Suprapubic skin (tissue), 4 donors: ENCODE measurements around the gene CREB5. TPM values are rescaled to one million over a fixed set of nuclear protein-coding genes. Genes with fewer than 3 reads are reported as not detected.
"Not testable (repeated sequence)": the region's sequence is repeated elsewhere in the genome, so short reads cannot be mapped to it uniquely, and the experiment has no call there.

ENCODE experiments used
- DNase-seq, 2 donors: peaks; one replicate each; pipeline ENCODE4 v3.0.0-alpha.2; 2019; ENCODE audit warnings: low spot score in 2 of 2
- H3K27ac ChIP-seq: fragments of 200-600 bp; sonication (generic); one replicate; pipeline ENCODE4 v1.5.1; 2019
- H3K27me3 ChIP-seq: fragments of 200-600 bp; sonication (generic); one replicate; pipeline ENCODE4 v1.5.1; 2019
- H3K36me3 ChIP-seq: fragments of 200-600 bp; sonication (generic); one replicate; pipeline ENCODE4 v1.5.1; 2019
- H3K4me1 ChIP-seq: fragments of 200-600 bp; sonication (generic); one replicate; pipeline ENCODE4 v1.5.1; 2019
- H3K4me3 ChIP-seq: fragments of 200-600 bp; sonication (generic); one replicate; pipeline ENCODE4 v1.5.1; 2019; ENCODE audit warnings: mild to moderate bottlenecking
- H3K9me3 ChIP-seq: fragments of 200-600 bp; sonication (generic); one replicate; pipeline ENCODE4 v1.5.1; 2019
- EP300 ChIP-seq: sonication (generic); formaldehyde crosslinking; IDR thresholded peaks from one replicate; pipeline ENCODE4 v1.6.1; 2017; ENCODE audit warnings: antibody characterized with exemption
- POLR2A ChIP-seq, 2 donors: fragments of 450-650 bp; IDR thresholded peaks; one replicate each; pipeline ENCODE4 v1.6.1; 2017; ENCODE audit warnings: antibody characterized with exemption in 2 of 2, mild to moderate bottlenecking in 2 of 2, moderate library complexity in 2 of 2
- POLR2AphosphoS5 ChIP-seq, 3 donors: sonication (generic); formaldehyde crosslinking; IDR thresholded peaks; one replicate each; pipeline ENCODE4 v1.6.1; 2017; ENCODE audit warnings: antibody characterized with exemption in 3 of 3
- WGBS: methylation state at CpG from one replicate; pipeline ENCODE4 v1.1.5; 2018; 5-methylcytosine and 5-hydroxymethylcytosine counted together
- total RNA-seq, 4 donors: library from RNA; depleted of rRNA; stranded (reverse); fragments of >200 nt; gene quantifications; one replicate each; pipeline ENCODE4 v1.1.0, GENCODE V29; 2016
- TF ChIP-seq, protein P1 (sequence below), 2 donors: fragments of 200-600 bp in 1 of 2; fragments of 450-650 bp in 1 of 2; sonication (generic) in 1 of 2; IDR thresholded peaks; one replicate each; pipeline ENCODE4 v1.5.1; 2016 to 2019; ENCODE audit warnings: antibody characterized with exemption in 2 of 2, mild to moderate bottlenecking in 1 of 2, moderate library complexity in 1 of 2

Gene CREB5
- total RNA-seq, 4 donors from 2014 or later, result 6.2 to 12.1 (median 10.0) TPM

GRCh38 chr7:28813243-28813962 lies 401.1 kb downstream of the CREB5 start:
- Histone ChIP-seq H3K4me3 (no peak overlapping the region), H3K9me3 (no peaks in the 10 kb centered on the region), H3K36me3 (no peaks in the 10 kb centered on the region), H3K4me1 (peaks cover 8% of the 10 kb centered on the region), H3K27ac (no peak overlapping the region), H3K27me3 (no peaks in the 10 kb centered on the region)
- TF ChIP-seq, protein P1, sequence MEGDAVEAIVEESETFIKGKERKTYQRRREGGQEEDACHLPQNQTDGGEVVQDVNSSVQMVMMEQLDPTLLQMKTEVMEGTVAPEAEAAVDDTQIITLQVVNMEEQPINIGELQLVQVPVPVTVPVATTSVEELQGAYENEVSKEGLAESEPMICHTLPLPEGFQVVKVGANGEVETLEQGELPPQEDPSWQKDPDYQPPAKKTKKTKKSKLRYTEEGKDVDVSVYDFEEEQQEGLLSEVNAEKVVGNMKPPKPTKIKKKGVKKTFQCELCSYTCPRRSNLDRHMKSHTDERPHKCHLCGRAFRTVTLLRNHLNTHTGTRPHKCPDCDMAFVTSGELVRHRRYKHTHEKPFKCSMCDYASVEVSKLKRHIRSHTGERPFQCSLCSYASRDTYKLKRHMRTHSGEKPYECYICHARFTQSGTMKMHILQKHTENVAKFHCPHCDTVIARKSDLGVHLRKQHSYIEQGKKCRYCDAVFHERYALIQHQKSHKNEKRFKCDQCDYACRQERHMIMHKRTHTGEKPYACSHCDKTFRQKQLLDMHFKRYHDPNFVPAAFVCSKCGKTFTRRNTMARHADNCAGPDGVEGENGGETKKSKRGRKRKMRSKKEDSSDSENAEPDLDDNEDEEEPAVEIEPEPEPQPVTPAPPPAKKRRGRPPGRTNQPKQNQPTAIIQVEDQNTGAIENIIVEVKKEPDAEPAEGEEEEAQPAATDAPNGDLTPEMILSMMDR (IDR thresholded peaks at IDR 0.05), result no peak
- no peak for TF ChIP-seq EP300
- no peak for TF ChIP-seq POLR2AphosphoS5 (IDR thresholded peaks at IDR 0.05)
- no peak for TF ChIP-seq POLR2A (IDR thresholded peaks at IDR 0.05)
- no peak for DNase-seq
- WGBS, result 71% methylated on average over 6 of the region's 6 CpGs

DNA sequence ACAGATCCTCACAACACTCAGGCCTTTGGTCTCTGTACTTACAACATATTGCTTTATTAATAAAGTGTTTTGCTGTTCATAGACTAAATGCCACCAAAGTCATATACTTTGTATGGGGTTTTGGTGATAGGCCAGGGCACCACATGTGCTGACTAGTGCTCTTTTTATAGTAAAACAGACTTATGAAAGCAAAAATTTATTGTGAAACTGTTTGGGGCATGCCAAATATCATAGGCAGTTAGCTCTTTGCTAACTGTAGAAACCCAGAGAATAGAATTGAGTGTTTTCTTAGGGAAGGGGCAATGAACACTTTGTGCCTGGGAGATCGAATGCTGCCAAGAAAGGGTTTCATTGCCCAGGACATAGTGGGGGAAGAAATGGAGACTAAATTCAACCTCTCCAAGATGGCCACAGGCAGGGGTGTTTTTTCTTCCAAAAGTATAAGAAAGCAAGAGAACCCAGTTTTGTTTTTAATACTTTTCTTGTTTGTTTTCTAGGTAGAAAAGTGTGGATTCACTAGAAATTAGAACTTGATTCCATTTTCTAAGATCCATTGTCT lies 403.1 kb downstream of the CREB5 start:
- Histone ChIP-seq H3K27me3 (no peaks in the 10 kb centered on the region), H3K36me3 (no peaks in the 10 kb centered on the region), H3K4me1 (peaks cover 8% of the 10 kb centered on the region), H3K9me3 (no peaks in the 10 kb centered on the region), H3K27ac (no peak overlapping the region), H3K4me3 (no peak overlapping the region)
- no peak for DNase-seq
- WGBS, result 58% methylated on average over 1 of the region's 1 CpG
- TF ChIP-seq POLR2AphosphoS5 (IDR thresholded peaks at IDR 0.05), result no peak
- TF ChIP-seq, protein P1 (IDR thresholded peaks at IDR 0.05), result no peak
- TF ChIP-seq POLR2A (IDR thresholded peaks at IDR 0.05), result no peak
- no peak for TF ChIP-seq EP300

- TF ChIP-seq EP300, result no peak
- TF ChIP-seq POLR2AphosphoS5 (IDR thresholded peaks at IDR 0.05), result no peak
- TF ChIP-seq POLR2A (IDR thresholded peaks at IDR 0.05), result no peak
- TF ChIP-seq, protein P1 (IDR thresholded peaks at IDR 0.05), result no peak
- Histone ChIP-seq H3K27me3 (no peaks in the 10 kb centered on the region), H3K27ac (no peak overlapping the region), H3K9me3 (no peaks in the 10 kb centered on the region), H3K4me3 (no peak overlapping the region), H3K4me1 (peaks cover 8% of the 10 kb centered on the region), H3K36me3 (no peaks in the 10 kb centered on the region)
- DNase-seq, result no peak
- 90% methylated on average over 2 of the region's 2 CpGs for WGBS
These were observed 403.6 kb downstream of the CREB5 start for GRCh38 chr7:28815928-28816373.

- Histone ChIP-seq H3K4me1 (peaks cover 8% of the 10 kb centered on the region), H3K4me3 (no peak overlapping the region)
- 89% methylated on average over 5 of the region's 5 CpGs for WGBS
These were observed 406.7 kb downstream of the CREB5 start for GRCh38 chr7:28818996-28819395.

DNA sequence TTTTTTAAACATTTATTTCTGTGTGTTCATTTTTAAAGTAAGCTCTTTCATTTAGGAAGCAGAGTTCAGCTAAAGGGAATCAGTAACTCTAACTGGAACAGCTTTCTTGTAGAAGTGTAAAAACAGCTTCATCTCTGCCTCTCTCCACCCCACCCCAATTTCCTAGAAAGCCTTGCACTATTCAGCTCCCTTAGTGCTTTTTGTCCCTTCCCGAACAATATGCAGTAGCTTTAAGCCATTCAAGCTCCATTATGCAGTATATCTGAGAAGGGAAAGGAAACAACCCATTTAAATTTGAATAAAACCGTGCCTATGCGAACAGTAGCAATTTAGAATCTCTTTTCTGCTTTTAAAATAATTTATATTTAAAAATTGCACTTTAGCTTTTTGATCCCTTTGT lies 411.3 kb downstream of the CREB5 start:
- no peaks in the 10 kb centered on the region for H3K4me1 ChIP-seq
- no peaks in the 10 kb centered on the region for H3K9me3 ChIP-seq
- TF ChIP-seq POLR2A (IDR thresholded peaks at IDR 0.05), result no peak
- TF ChIP-seq, protein P1 (IDR thresholded peaks at IDR 0.05), result no peak
- TF ChIP-seq EP300, result no peak
- TF ChIP-seq POLR2AphosphoS5 (IDR thresholded peaks at IDR 0.05), result no peak
- no peak overlapping the region for H3K4me3 ChIP-seq
- WGBS, result 94% methylated on average over 3 of the region's 3 CpGs
- no peaks in the 10 kb centered on the region for H3K36me3 ChIP-seq
- H3K27ac ChIP-seq, result no peak overlapping the region
- no peaks in the 10 kb centered on the region for H3K27me3 ChIP-seq
- no peak for DNase-seq

More at GRCh38 chr7:28818996-28819395, 406.7 kb downstream of the CREB5 start:
- Histone ChIP-seq H3K27me3 (no peaks in the 10 kb centered on the region), H3K36me3 (no peaks in the 10 kb centered on the region), H3K27ac (no peak overlapping the region), H3K9me3 (no peaks in the 10 kb centered on the region)
- DNase-seq, result no peak
- TF ChIP-seq POLR2AphosphoS5 (IDR thresholded peaks at IDR 0.05), result no peak

- H3K4me3 ChIP-seq, H3K27ac ChIP-seq, H3K4me1 ChIP-seq, H3K9me3 ChIP-seq, H3K36me3 ChIP-seq, DNase-seq, H3K27me3 ChIP-seq: not testable (repeated sequence)
- WGBS, result 92% methylated on average over 8 of the region's 8 CpGs
These were observed 413.6 kb downstream of the CREB5 start for GRCh38 chr7:28825817-28826448.
